Hematopoietic multipotent progenitor cell treated with erythropoietin and hydrocortisone succinate and interleukin-3 and kit ligand, for 15 days (in vitro differentiated cells): ENCODE measurements around the gene MAGEB1.

Source experiments
- DNase-seq: peaks from one replicate; pipeline ENCODE4 v3.0.0-alpha.2; 2015; ENCODE audit warnings: low spot score

MAGEB1 gene

GRCh38 chrX:30296408-30297254 lies 49.7 kb downstream of the MAGEB1 start:
- DNase-seq, result no peak

DNA sequence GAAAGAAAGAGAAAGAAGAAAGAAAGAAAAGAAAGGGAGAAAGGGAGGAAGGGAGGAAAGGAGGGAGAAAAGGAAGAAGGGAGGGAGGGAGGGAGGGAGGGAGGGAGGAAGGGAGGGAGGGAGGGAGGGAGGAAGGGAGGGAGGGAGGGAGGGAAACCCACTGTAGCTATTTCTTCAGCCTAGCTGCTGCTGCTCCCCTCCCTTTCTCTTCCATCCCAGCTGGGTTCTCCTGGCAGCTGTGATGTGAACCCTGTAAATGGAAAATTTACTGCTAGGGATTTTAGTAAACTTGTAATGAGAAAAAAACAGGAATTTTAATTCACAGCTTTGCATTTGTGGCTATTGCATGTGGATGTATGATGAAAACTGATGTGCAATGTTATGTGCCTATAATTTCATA lies 54.3 kb downstream of the MAGEB1 start:
- no peak for DNase-seq
